A673 (cell line): ENCODE results near the gene TEX2.

ENCODE experiments used
- EZH2 ChIP-seq: fragments of 200-600 bp; sonication (generic); IDR thresholded peaks from 2 replicates; pipeline ENCODE4 v1.6.1; 2017; ENCODE audit warnings: borderline replicate concordance, low read depth, mild to moderate bottlenecking, mixed read lengths, antibody characterized with exemption, low read length; ENCODE audit not compliant: poor library complexity, severe bottlenecking
- TF ChIP-seq, protein P1 (sequence below): fragments of 300-800, 200-600 bp; sonication (generic); conservative IDR thresholded peaks from 2 replicates; pipeline ENCODE4 v1.5.1; 2017; ENCODE audit warnings: low read depth, mild to moderate bottlenecking, antibody characterized with exemption, low read length, moderate library complexity, mixed read lengths

- TF ChIP-seq EZH2: no peak
- TF ChIP-seq, protein P1, sequence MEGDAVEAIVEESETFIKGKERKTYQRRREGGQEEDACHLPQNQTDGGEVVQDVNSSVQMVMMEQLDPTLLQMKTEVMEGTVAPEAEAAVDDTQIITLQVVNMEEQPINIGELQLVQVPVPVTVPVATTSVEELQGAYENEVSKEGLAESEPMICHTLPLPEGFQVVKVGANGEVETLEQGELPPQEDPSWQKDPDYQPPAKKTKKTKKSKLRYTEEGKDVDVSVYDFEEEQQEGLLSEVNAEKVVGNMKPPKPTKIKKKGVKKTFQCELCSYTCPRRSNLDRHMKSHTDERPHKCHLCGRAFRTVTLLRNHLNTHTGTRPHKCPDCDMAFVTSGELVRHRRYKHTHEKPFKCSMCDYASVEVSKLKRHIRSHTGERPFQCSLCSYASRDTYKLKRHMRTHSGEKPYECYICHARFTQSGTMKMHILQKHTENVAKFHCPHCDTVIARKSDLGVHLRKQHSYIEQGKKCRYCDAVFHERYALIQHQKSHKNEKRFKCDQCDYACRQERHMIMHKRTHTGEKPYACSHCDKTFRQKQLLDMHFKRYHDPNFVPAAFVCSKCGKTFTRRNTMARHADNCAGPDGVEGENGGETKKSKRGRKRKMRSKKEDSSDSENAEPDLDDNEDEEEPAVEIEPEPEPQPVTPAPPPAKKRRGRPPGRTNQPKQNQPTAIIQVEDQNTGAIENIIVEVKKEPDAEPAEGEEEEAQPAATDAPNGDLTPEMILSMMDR: no peak
Observed at GRCh38 chr17:64110379-64111152, 152.5 kb downstream of the TEX2 start.
